Measurements from ENCODE around the gene ME1. TPM values are rescaled to one million over a fixed set of nuclear protein-coding genes. Genes with fewer than 3 reads are reported as not detected.

The ME1 gene
- total RNA-seq, 1 donor = 27.9 TPM

DNA sequence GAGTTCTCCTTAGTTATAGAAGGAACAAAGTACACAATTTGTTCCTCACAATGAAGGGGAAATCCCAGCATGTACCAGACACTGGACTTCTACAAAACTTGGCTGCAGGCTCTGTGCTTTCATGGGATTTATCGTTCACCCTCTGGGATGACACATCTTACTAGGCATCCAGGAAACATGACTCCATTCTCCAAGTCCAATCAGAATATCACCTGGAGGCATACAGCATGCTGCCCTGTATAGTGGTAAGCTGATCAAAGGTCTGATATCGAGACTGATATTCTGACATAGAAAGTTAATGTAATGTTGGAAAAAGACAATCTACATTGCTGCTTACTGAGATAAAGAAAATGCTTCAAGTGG is 231.0 kb downstream of the ME1 start:
- no peak for TF ChIP-seq CTCF (IDR thresholded peaks at IDR 0.05; ENCODE audit: extremely low read depth, low read depth, low read length)
- peak; percentile 91 for DNase-seq (ENCODE audit: insufficient read length, low spot score, missing footprints)
- Histone ChIP-seq H3K4me2 (ENCODE audit: insufficient read depth, low read length) (peak overlapping the region; percentile 4), H3K27me3 (ENCODE audit: insufficient read depth, low read length) (no peaks in the 10 kb centered on the region), H3K9me3 (ENCODE audit: low read depth, low read length) (no peaks in the 10 kb centered on the region), H3K36me3 (ENCODE audit: insufficient read depth, low read length) (peaks cover 15% of the 10 kb centered on the region), H2AFZ (ENCODE audit: low read length) (no peak overlapping the region), H3K4me3 (ENCODE audit: insufficient read depth, low read length) (no peak overlapping the region), H3K27ac (ENCODE audit: low read depth, low read length) (peak overlapping the region; percentile 57), H3K79me2 (ENCODE audit: insufficient read depth, low read length) (no peaks in the 10 kb centered on the region), H4K20me1 (ENCODE audit: insufficient read depth, low read length) (no peaks in the 10 kb centered on the region), H3K4me1 (ENCODE audit: insufficient read depth, low read length) (peaks cover 24% of the 10 kb centered on the region)

DNA sequence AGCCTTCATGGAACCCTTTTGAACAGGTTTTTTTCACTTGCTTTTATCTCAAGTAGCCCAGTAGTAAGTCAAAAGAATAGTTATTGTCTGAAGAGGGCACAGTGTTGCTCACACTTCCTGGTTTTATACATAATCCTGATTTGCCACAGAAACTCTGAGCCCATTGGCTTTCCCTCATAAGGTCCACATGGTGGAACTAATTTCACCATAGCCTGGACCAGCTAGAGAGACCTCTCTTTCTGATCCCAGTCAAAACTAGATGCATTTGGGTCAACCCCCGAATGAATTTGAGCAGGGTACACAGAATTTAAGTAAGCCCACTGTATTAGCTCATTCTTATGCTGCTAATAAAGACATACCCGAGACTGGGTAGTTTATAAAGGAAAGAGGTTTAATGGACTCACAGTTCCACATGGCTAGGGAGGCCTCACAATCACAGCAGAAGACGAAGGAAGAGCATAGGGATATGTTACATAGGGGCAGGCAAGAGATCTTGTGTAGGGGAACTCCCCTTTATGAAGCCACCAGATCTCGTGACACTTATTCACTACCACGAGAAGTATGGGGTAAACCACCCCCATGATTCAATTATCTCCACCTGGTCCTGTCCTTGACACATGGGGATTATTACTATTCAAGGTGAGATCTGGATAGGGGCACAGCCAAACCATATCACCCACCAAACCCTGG is 231.5 kb downstream of the ME1 start:
- Histone ChIP-seq H3K9me3 (ENCODE audit: low read depth, low read length) (no peaks in the 10 kb centered on the region), H3K4me3 (ENCODE audit: insufficient read depth, low read length) (no peak overlapping the region), H3K27ac (ENCODE audit: low read depth, low read length) (peak overlapping the region; percentile 57), H3K4me1 (ENCODE audit: insufficient read depth, low read length) (peaks cover 29% of the 10 kb centered on the region), H3K79me2 (ENCODE audit: insufficient read depth, low read length) (peaks cover 2% of the 10 kb centered on the region), H2AFZ (ENCODE audit: low read length) (peak overlapping the region; percentile 3), H4K20me1 (ENCODE audit: insufficient read depth, low read length) (peaks cover 1% of the 10 kb centered on the region), H3K4me2 (ENCODE audit: insufficient read depth, low read length) (peak overlapping the region; percentile 18), H3K36me3 (ENCODE audit: insufficient read depth, low read length) (peaks cover 15% of the 10 kb centered on the region), H3K27me3 (ENCODE audit: insufficient read depth, low read length) (no peaks in the 10 kb centered on the region)
- TF ChIP-seq CTCF (IDR thresholded peaks at IDR 0.05; ENCODE audit: extremely low read depth, low read depth, low read length) = no peak
- DNase-seq (ENCODE audit: insufficient read length, low spot score, missing footprints) = no peak

GRCh38 chr6:83198486-83199172 is 232.2 kb downstream of the ME1 start:
- Histone ChIP-seq H2AFZ (ENCODE audit: low read length) (peak overlapping the region; percentile 3), H3K4me3 (ENCODE audit: insufficient read depth, low read length) (no peak overlapping the region), H3K9me3 (ENCODE audit: low read depth, low read length) (no peaks in the 10 kb centered on the region), H3K27me3 (ENCODE audit: insufficient read depth, low read length) (no peaks in the 10 kb centered on the region), H3K27ac (ENCODE audit: low read depth, low read length) (peak overlapping the region; percentile 38), H4K20me1 (ENCODE audit: insufficient read depth, low read length) (peaks cover 5% of the 10 kb centered on the region), H3K4me1 (ENCODE audit: insufficient read depth, low read length) (peaks cover 34% of the 10 kb centered on the region), H3K36me3 (ENCODE audit: insufficient read depth, low read length) (peaks cover 15% of the 10 kb centered on the region), H3K79me2 (ENCODE audit: insufficient read depth, low read length) (peaks cover 9% of the 10 kb centered on the region), H3K4me2 (ENCODE audit: insufficient read depth, low read length) (peak overlapping the region; percentile 18)
- DNase-seq (ENCODE audit: insufficient read length, low spot score, missing footprints) = peak; percentile 69
- no peak for TF ChIP-seq CTCF (IDR thresholded peaks at IDR 0.05; ENCODE audit: extremely low read depth, low read depth, low read length)

Measured in osteoblast (primary cell).